K562 (cell line): ENCODE measurements around the gene TARBP2. TPM values are rescaled to one million over a fixed set of nuclear protein-coding genes. Genes with fewer than 3 reads are reported as not detected.

Experiments used
- BRF1 ChIP-seq: IDR thresholded peaks from 3 replicates; pipeline ENCODE4 v1.6.1; 2011; ENCODE audit warnings: borderline replicate concordance, mild to moderate bottlenecking; ENCODE audit not compliant: insufficient read length; ENCODE audit errors: extremely low read depth
- DNMT1 ChIP-seq: fragments of 450-650 bp; IDR thresholded peaks from 2 replicates; pipeline ENCODE4 v1.6.1; 2016; ENCODE audit warnings: antibody characterized with exemption, mild to moderate bottlenecking
- ELF1 ChIP-seq: fragments of 200-800 bp; sonication (Bioruptor generic); IDR thresholded peaks from 2 replicates; pipeline ENCODE4 v1.6.1; 2016; ENCODE audit warnings: missing genetic modification characterization, missing compliant biosample characterization
- EZH2 ChIP-seq: IDR thresholded peaks from 2 replicates; pipeline ENCODE4 v1.6.1; 2012; ENCODE audit warnings: low read depth, mild to moderate bottlenecking, inconsistent platforms, low read length, borderline replicate concordance
- FOXK1 ChIP-seq: sonication (generic); formaldehyde crosslinking; IDR thresholded peaks from 2 replicates; pipeline ENCODE4 v1.8.0; 2022; ENCODE audit warnings: missing genetic modification reagents, mild to moderate bottlenecking, borderline replicate concordance
- GATAD2B ChIP-seq: fragments of 450-650 bp; IDR thresholded peaks from 2 replicates; pipeline ENCODE4 v1.6.1; 2017; ENCODE audit warnings: mild to moderate bottlenecking, borderline replicate concordance
- GTF2E2 ChIP-seq: fragments of 200-800 bp; sonication (Bioruptor generic); IDR thresholded peaks from 2 replicates; pipeline ENCODE4 v1.6.1; 2016; ENCODE audit warnings: missing genetic modification characterization, missing compliant biosample characterization
- KDM1A ChIP-seq, 2 experiments: fragments of 450-650 bp; IDR thresholded peaks; 2 replicates each; pipeline ENCODE4 v1.6.1; 2016; ENCODE audit warnings: mild to moderate bottlenecking in 2 of 2
- LEF1 ChIP-seq: fragments of 450-650 bp; IDR thresholded peaks from 2 replicates; pipeline ENCODE4 v1.6.1; 2016; ENCODE audit warnings: mild to moderate bottlenecking
- MIER1 ChIP-seq: fragments of 450-650 bp; IDR thresholded peaks from 2 replicates; pipeline ENCODE4 v1.6.1; 2016; ENCODE audit warnings: antibody characterized with exemption, mild to moderate bottlenecking, low read depth
- MTF1 ChIP-seq: fragments of 250-450 bp; sonication (Bioruptor Pico); IDR thresholded peaks from 2 replicates; pipeline ENCODE4 v1.9.0; 2021; ENCODE audit warnings: moderate library complexity, mild to moderate bottlenecking, inconsistent platforms, borderline replicate concordance
- NFXL1 ChIP-seq: fragments of 450-650 bp; formaldehyde crosslinking; IDR thresholded peaks from 2 replicates; pipeline ENCODE4 v1.4.0; 2021; ENCODE audit warnings: mild to moderate bottlenecking
- NR2C1 ChIP-seq, 2 experiments: fragments of 450-650 bp; IDR thresholded peaks; 2 replicates each; pipeline ENCODE4 v1.6.1; 2017; ENCODE audit warnings: mild to moderate bottlenecking in 2 of 2, antibody characterized with exemption in 1 of 2, inconsistent platforms in 1 of 2, missing compliant biosample characterization in 1 of 2, missing genetic modification characterization in 1 of 2
- NUFIP1 ChIP-seq: fragments of 450-650 bp; IDR thresholded peaks from 2 replicates; pipeline ENCODE4 v1.6.1; 2018; ENCODE audit not compliant: partially characterized antibody
- PHF20 ChIP-seq: fragments of 450-650 bp; IDR thresholded peaks from 2 replicates; pipeline ENCODE4 v1.6.1; 2018; ENCODE audit not compliant: partially characterized antibody
- POLR2AphosphoS5 ChIP-seq: IDR thresholded peaks from 2 replicates; pipeline ENCODE4 v1.6.1; 2011; ENCODE audit warnings: mild to moderate bottlenecking, low read depth, low read length, moderate library complexity; ENCODE audit not compliant: control insufficient read depth, insufficient read depth
- POLR3A ChIP-seq: IDR thresholded peaks from 2 replicates; pipeline ENCODE4 v1.6.1; 2011; ENCODE audit warnings: borderline replicate concordance, mild to moderate bottlenecking, moderate library complexity; ENCODE audit not compliant: insufficient read length, insufficient read depth; ENCODE audit errors: extremely low read depth
- POLR3G ChIP-seq: IDR thresholded peaks from 2 replicates; pipeline ENCODE4 v1.6.1; 2011; ENCODE audit not compliant: insufficient read length, insufficient replicate concordance; ENCODE audit errors: extremely low read depth
- PPARD ChIP-seq: fragments of 250-450 bp; sonication (Bioruptor Pico); IDR thresholded peaks from 2 replicates; pipeline ENCODE4 v1.8.0; 2022; ENCODE audit warnings: inconsistent platforms, mild to moderate bottlenecking, moderate library complexity
- PYGO2 ChIP-seq: fragments of 450-650 bp; IDR thresholded peaks from 2 replicates; pipeline ENCODE4 v1.6.1; 2016; ENCODE audit warnings: mild to moderate bottlenecking, missing genetic modification characterization, moderate library complexity, missing compliant biosample characterization
- RBM34 ChIP-seq: fragments of 200-400 bp; formaldehyde crosslinking; IDR thresholded peaks from 2 replicates; pipeline ENCODE4 v1.6.1; 2018; ENCODE audit warnings: low read length, borderline replicate concordance; ENCODE audit not compliant: insufficient read depth
- ZNF253 ChIP-seq: fragments of 250-450 bp; sonication (Bioruptor Pico); conservative IDR thresholded peaks from 2 replicates; pipeline ENCODE4 v1.6.1; 2021; ENCODE audit warnings: mild to moderate bottlenecking
- ZNF717 ChIP-seq: fragments of 250-450 bp; sonication (Bioruptor Pico); IDR thresholded peaks from 2 replicates; pipeline ENCODE4 v1.5.0; 2021
- ZNF830 ChIP-seq: fragments of 250-450 bp; sonication (Bioruptor Pico); IDR thresholded peaks from 2 replicates; pipeline ENCODE4 v1.5.0; 2021; ENCODE audit warnings: mild to moderate bottlenecking
- polyA plus RNA-seq, 8 experiments: library from polyadenylated mRNA; depleted of rRNA in 4 of 8; stranded (reverse) in 5 of 8; unstranded in 3 of 8; fragments of >200 nt; fragmentation: Nextera tagmentation in 2 of 8; fragmentation: Illumina TruSeq in 1 of 8; extraction: Ambion mirVana in 2 of 8; extraction: Trizol in 1 of 8; gene quantifications; 2 replicates each; pipeline versions ENCODE4 v1.2.1 to v1.2.3, GENCODE V29; 2011 to 2014; ENCODE audit warnings: inconsistent platforms in 1 of 8, missing spikeins in 1 of 8
- total RNA-seq, 7 experiments: library from RNA; depleted of rRNA in 6 of 7; stranded (reverse); fragments of >200 nt in 6 of 7; fragmentation: Illumina TruSeq in 2 of 7; extraction: Trizol in 2 of 7; gene quantifications; 2 replicates each; pipeline versions ENCODE4 v1.2.1 to v1.2.3, GENCODE V29; 2011 to 2021; ENCODE audit warnings: low replicate concordance in 1 of 7
- TF ChIP-seq, protein P1 (sequence below): fragments of 200-800 bp; sonication (Bioruptor generic); IDR thresholded peaks from 2 replicates; pipeline ENCODE4 v1.6.1; 2017; ENCODE audit warnings: missing genetic modification characterization, missing compliant biosample characterization

The TARBP2 gene
- total and polyA plus RNA-seq, 9 of the 15 experiments (the other 6 are each of a cell fraction or from before 2014, with no cell fraction given): 5.6 to 69.0 (median 44.6) TPM

DNA sequence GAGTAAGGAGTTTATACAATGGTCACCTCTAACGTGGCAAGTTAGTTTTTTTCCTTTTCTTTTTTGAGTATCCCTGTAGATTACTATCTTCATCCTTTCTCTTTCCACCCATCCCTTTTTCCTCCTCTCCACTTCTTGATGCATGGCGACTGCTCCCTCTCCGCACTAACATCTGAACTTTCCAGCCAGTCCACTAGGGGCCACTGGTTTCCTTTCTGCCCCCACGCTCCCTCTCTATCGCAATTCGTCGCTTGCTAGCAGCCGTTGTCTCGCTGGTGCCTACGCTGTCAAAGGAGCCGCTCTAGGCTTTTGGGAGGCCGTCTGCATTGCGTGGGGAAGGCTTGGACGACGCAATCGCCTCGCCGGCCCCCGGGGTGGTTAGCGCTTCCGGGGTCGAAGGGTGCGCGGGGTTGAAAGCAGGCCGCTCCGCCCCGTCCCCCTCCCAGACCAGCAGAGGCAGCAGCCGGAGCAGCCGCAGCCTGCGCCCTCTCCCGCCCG lies 49.4 kb upstream of the TARBP2 start, which contains the start of gene PCBP2 (continued):
- TF ChIP-seq POLR3G (no peak), ZNF253 (no peak), RBM34 (no peak), NR2C1 (IDR thresholded peaks at IDR 0.05) (peak; percentile 100), NR2C1 (tag; IDR thresholded peaks at IDR 0.05) (peak; percentile 100), POLR3A (no peak), PYGO2 (tag) (no peak), EZH2 (no peak), ELF1 (tag) (peak; percentile 79), DNMT1 (0 out of 2 replicates have a peak, but pooled peaks have one; percentile 79), PHF20 (peak; percentile 85), NUFIP1 (no peak), GTF2E2 (no peak), LEF1 (peak; percentile 66), GATAD2B (no peak), ZNF830 (CRISPR knock-in tag) (no peak), FOXK1 (no peak), MTF1 (CRISPR knock-in tag) (no peak), ZNF717 (CRISPR knock-in tag) (no peak), MIER1 (0 out of 2 replicates have a peak, but pooled peaks have one; percentile 42), POLR2AphosphoS5 (peak; percentile 80), BRF1 (no peak), NFXL1 (CRISPR knock-in tag) (no peak), KDM1A (IDR thresholded peaks at IDR 0.05) (peak in 1 of 2 experiments; percentile 69; a peak in 3 of 4 replicates), PPARD (CRISPR knock-in tag) (no peak)
- TF ChIP-seq, protein P1, sequence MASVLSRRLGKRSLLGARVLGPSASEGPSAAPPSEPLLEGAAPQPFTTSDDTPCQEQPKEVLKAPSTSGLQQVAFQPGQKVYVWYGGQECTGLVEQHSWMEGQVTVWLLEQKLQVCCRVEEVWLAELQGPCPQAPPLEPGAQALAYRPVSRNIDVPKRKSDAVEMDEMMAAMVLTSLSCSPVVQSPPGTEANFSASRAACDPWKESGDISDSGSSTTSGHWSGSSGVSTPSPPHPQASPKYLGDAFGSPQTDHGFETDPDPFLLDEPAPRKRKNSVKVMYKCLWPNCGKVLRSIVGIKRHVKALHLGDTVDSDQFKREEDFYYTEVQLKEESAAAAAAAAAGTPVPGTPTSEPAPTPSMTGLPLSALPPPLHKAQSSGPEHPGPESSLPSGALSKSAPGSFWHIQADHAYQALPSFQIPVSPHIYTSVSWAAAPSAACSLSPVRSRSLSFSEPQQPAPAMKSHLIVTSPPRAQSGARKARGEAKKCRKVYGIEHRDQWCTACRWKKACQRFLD (CRISPR knock-in tag): no peak; the same call in 1 of the 2 replicates
